Neural progenitor cell (in vitro differentiated cells): ENCODE measurements around the gene PITPNM1.

Experiments used
- CTCF ChIP-seq: fragments of 200-600 bp; sonication (generic); IDR thresholded peaks from 2 replicates; pipeline ENCODE4 v1.5.1; 2017; ENCODE audit warnings: antibody characterized with exemption, mild to moderate bottlenecking
- EZH2phosphoT487 ChIP-seq: fragments of 200-600 bp; sonication (generic); IDR thresholded peaks from 2 replicates; pipeline ENCODE4 v1.6.1; 2017; ENCODE audit warnings: antibody characterized with exemption

DNA sequence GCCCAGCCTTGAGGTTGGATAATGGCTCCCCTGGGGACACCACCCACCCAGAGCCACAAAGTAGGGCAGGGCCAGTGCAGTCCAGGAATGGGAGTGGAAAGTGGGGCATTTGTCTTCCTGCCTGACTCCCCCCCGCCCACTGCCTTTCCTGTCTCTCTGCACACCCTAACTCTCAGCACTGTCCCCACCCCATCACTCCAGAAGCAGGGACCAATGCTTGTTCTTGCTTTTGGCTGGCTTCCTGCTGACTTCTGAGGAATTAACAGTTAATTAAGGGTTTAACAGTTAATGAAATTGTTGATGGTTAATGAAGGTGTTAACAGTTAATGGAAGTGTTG, 4.7 kb downstream of the PITPNM1 start:
- TF ChIP-seq CTCF (no peak), EZH2phosphoT487 (no peak)
